Endometrial microvascular endothelial cells (primary cell): Measurements from ENCODE around the gene CACNA2D1. TPM values are rescaled to one million over a fixed set of nuclear protein-coding genes. Genes with fewer than 3 reads are reported as not detected.
"Not testable (repeated sequence)": the region's sequence is repeated elsewhere in the genome, so short reads cannot be mapped to it uniquely, and the experiment has no call there.

Source experiments
- in situ Hi-C: cut with HindIII; loops from 2 replicates; pipeline ENCODE4 v1.10.0; 2017; ENCODE audit warnings: low sequenced_read_pairs, low pct_unique_long_range_greater_than_20kb; ENCODE audit errors: inconsistent ontology term
- total RNA-seq: library from RNA; depleted of rRNA; stranded (reverse); fragments of >200 nt; gene quantifications from one replicate; pipeline ENCODE4 v1.2.3, GENCODE V29; 2015; ENCODE audit errors: inconsistent ontology term

Gene CACNA2D1
- total RNA-seq, 1 donor from 2014 or later = 49.5 TPM

DNA sequence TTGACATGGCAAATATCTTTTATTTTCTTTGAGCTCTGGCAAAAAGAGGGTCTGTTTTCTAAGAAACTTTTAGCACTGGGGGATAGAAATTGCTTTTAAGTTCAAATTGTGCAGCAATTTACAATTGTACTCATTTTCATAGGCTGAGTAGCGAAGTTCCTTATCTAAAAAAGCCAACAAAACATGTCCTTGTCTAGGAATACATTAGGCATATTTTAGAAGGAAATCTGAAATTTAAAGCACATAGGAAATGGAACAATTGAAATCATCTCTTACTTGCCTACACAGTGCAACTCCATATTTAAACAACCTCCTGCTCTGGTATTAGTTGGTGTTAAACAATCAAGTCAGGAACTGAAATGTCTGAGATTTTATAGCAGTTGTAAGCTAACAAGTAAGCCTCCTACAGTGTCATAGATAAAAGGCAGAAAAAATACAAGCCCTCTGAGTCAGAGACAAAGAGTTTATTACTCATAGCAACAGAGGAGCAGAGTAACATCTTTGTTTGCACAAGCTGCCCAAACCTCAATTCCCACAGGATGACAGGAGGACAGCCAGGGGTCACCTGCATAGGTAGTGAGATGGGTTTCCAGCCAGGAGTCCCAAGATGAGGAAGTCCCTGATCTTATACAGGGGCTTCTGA lies 393.6 kb downstream of the CACNA2D1 start:
- in situ Hi-C loops = no loop called here

DNA sequence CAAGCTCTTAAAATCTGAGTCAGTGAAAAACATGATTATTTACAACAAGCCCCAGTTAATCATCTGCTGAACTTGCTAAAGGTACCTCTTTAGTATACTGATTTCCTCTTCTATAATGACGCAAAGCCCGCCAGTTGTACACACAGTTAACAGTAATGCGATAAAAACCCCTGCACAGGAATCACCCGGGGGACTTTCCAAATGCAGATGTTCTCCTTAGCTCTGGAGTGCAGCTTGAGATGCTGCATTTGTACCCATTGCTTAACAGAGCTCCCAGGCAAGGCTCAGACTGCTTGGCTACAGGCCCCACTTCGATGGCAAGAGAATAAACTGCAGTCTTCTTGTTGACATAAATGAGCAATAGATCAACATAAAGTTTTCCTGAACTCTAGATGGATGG lies 394.1 kb downstream of the CACNA2D1 start:
- in situ Hi-C loops = no loop called here

GRCh38 chr7:82044497-82045080 lies 399.0 kb downstream of the CACNA2D1 start:
- in situ Hi-C loops = no loop called here

- in situ Hi-C loops = no loop called here
These were observed 404.0 kb downstream of the CACNA2D1 start for GRCh38 chr7:82039621-82040020.

DNA sequence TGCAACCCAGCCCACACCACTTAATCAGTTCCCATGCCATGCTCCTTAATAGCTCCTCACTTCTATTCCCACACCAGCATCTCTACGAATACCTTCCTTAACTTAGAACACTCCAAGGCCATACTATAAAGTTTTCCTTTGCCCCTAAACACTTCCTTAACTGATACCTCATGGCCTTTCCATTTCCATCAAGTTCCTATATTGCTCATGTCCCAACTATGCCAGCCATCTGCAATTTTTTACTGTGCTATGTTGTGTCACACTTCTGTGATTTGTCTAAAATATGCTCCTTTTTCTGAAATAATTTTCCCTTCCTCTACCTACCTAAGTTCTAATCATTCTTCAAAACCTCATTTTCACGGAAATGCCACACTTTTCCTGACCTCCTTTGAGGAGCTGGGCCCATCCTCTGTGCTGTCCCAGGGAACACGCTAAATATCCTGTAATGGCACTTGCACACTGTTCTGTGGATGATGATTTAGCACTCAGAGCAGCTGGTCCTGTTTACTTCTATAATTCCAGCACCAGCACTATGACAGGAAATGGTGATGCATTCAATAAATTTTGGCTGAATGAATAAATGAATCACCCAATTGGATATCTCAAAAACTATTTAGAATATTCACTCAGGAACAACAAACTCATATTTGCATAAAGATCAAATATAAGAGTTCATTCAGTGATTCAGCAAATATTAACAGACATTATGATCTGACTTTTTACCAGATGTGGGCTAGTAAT lies 407.3 kb downstream of the CACNA2D1 start:
- in situ Hi-C loops = no loop called here

- in situ Hi-C loops = no loop called here
These were observed 408.1 kb downstream of the CACNA2D1 start for GRCh38 chr7:82035456-82035855.

GRCh38 chr7:82032901-82033300 lies 410.7 kb downstream of the CACNA2D1 start:
- in situ Hi-C loops = no loop called here

GRCh38 chr7:82029236-82029913 lies 414.2 kb downstream of the CACNA2D1 start:
- in situ Hi-C loops = no loop called here

GRCh38 chr7:82028097-82028496 lies 415.5 kb downstream of the CACNA2D1 start:
- in situ Hi-C loops = no loop called here

GRCh38 chr7:82021713-82022112 lies 421.9 kb downstream of the CACNA2D1 start:
- in situ Hi-C loops = no loop called here

- in situ Hi-C loops = no loop called here
These were observed 422.5 kb downstream of the CACNA2D1 start for GRCh38 chr7:82021036-82021435.

DNA sequence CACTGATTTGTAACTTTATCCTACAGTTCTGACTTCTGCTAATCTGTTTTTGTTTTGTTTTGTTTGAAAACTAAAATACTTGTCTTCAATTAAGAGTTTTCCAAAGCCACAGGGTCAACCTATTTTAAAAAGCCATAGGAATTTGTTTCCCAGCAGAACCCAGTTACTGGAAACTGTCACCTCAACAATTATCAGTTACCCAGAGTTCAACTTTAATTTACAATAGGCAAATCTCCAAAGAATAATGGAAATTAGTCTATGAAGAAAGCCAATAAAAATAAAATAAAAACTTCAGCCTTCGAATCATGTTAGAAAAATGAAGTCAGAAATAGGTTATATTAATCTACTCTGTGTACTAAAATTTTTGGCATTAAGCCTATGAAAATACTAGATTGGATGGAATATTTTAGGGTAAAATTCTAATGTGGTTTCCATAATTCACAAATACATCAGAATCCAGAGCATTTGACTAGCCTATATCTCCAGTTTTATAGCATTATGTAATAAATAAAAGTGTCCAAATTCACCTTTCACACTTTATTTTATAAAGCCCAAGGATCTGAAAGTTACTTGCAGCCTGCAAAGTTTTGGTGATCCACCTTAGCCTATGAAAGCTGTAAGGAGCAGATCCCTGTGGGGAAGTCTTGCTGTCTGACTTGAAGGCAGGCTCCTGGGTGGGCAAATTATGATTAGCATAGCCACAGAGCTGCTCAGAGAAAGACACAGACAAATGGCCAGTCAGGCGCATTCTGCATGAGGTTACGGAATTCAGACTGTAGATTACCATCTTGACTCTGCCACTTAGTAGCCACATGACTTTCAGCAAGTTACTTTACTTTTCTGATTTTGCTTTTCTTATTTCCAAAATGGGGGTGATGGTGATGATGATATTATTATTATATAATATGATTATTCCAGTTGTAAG lies 423.8 kb downstream of the CACNA2D1 start:
- in situ Hi-C loops = no loop called here

DNA sequence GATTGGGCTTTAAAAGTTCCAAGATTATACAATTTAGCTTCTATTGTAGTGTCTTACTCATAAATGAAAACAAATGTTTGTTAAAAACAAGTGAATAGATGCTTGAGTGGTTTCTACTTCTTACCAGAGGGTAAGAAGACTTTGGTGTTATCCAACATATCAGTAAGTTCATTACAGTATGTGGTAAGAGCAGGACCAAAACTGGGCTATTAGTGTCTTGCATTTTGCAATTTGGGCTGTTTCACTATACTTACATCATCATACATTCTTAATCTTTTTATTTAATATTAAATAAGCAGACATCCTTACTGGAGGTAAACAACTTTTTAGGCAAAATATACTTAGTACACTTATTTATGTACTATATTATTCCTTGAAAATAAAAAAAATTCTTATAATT lies 425.4 kb downstream of the CACNA2D1 start:
- in situ Hi-C loops = no loop called here

- in situ Hi-C loops = no loop called here
These were observed 426.1 kb downstream of the CACNA2D1 start for GRCh38 chr7:82017334-82017943.

- in situ Hi-C loops = no loop called here
These were observed 427.8 kb downstream of the CACNA2D1 start for GRCh38 chr7:82015751-82016150.

DNA sequence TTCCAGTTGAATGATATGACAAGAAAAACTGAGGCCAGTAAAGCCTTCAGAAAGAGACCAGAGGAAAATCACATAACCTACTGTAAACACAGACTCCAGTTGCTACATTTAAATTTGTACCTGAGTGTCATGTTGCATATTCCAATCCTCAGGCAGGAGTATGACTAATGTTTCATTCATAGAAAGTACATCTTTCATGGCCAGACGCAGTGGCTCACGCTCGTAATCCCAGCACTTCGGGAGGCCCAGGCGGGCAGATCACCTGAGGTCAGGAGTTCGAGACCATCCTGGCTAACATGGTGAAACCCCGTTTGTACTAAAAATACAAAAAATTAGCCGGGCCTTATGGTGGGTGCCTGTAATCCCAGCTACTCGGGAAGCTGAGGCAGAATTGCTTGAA lies 429.0 kb downstream of the CACNA2D1 start:
- in situ Hi-C loops = not testable (repeated sequence)

- in situ Hi-C loops = no loop called here
These were observed 431.1 kb downstream of the CACNA2D1 start for GRCh38 chr7:82012453-82012852.

- in situ Hi-C loops = no loop called here
These were observed 433.2 kb downstream of the CACNA2D1 start for GRCh38 chr7:82010416-82010815.
